IMR-90 (cell line): ENCODE data around the gene PFDN5. TPM values are rescaled to one million over a fixed set of nuclear protein-coding genes. Genes with fewer than 3 reads are reported as not detected.
A peak's percentile ranks its signal among the peaks of the same experiment; 100 is the strongest.

Experiments
- ATAC-seq: fragments of 200-7000 bp; cut with Tn5 transposase; 2 replicates; pipeline ENCODE4 v1.9.1; 2020; ENCODE audit warnings: low read depth, mild to moderate bottlenecking, moderate library complexity
- BruUV-seq: library from RNA; stranded (reverse); fragments of 400-500 nt; replicated peaks from 2 replicates; lab custom pipeline; 2021; lab: Mats Ljungman, UMichigan
- CTCF ChIA-PET: fragments of 300-600 bp; formaldehyde crosslinking; extraction: SDS; loops from one replicate; lab custom pipeline; 2021; ENCODE audit warnings: antibody characterized with exemption; lab: Yijun Ruan, JAX
- POLR2A ChIA-PET: fragments of 300-600 bp; sonication (Branson Sonifier 250); formaldehyde crosslinking; loops from one replicate; lab custom pipeline; 2022; ENCODE audit warnings: antibody characterized with exemption; ENCODE audit not compliant: unreplicated experiment; lab: Charles Lee
- DNase-seq: peaks from one replicate; pipeline ENCODE4 v3.0.0; 2013
- H2AFZ ChIP-seq: replicated peaks from 2 replicates; pipeline ENCODE3; 2013; ENCODE audit warnings: low read length, mild to moderate bottlenecking; ENCODE audit not compliant: poor library complexity
- H2AK5ac ChIP-seq: 2 replicates; pipeline ENCODE4 v1.6.1; 2013; ENCODE audit warnings: low read depth, low read length, inconsistent platforms
- H2AK9ac ChIP-seq: replicated peaks from 2 replicates; pipeline ENCODE3; 2013; ENCODE audit warnings: mild to moderate bottlenecking, low read depth, low read length, moderate library complexity; ENCODE audit not compliant: poor library complexity
- H2BK120ac ChIP-seq: 2 replicates; pipeline ENCODE4 v1.6.1; 2013; ENCODE audit warnings: low read depth, low read length, inconsistent platforms
- H2BK15ac ChIP-seq: 3 replicates; pipeline ENCODE4 v1.6.1; 2013; ENCODE audit warnings: low read depth, low read length, inconsistent platforms
- H2BK20ac ChIP-seq: 2 replicates; pipeline ENCODE4 v1.6.1; 2013; ENCODE audit warnings: low read depth, mild to moderate bottlenecking, inconsistent platforms, low read length, moderate library complexity
- H2BK5ac ChIP-seq: 2 replicates; pipeline ENCODE4 v1.6.1; 2013; ENCODE audit warnings: mild to moderate bottlenecking, low read depth, low read length, inconsistent platforms; ENCODE audit not compliant: poor library complexity, severe bottlenecking
- H3K14ac ChIP-seq: replicated peaks from 2 replicates; pipeline ENCODE4 v1.6.1; 2013; ENCODE audit warnings: low read depth, low read length, inconsistent platforms
- H3K18ac ChIP-seq: 2 replicates; pipeline ENCODE4 v1.6.1; 2013; ENCODE audit warnings: low read depth, low read length, control low read depth
- H3K23ac ChIP-seq: 2 replicates; pipeline ENCODE4 v1.6.1; 2013; ENCODE audit warnings: low read depth, low read length, inconsistent platforms
- H3K27ac ChIP-seq: 2 replicates; pipeline ENCODE4 v1.5.1; 2013; ENCODE audit warnings: mild to moderate bottlenecking, control low read depth, low read length; ENCODE audit not compliant: insufficient read depth
- H3K27me3 ChIP-seq: 2 replicates; pipeline ENCODE4 v1.6.1; 2013; ENCODE audit warnings: low read length; ENCODE audit not compliant: control insufficient read depth, insufficient read depth
- H3K36me3 ChIP-seq: 2 replicates; pipeline ENCODE4 v1.6.1; 2013; ENCODE audit warnings: low read length, mixed read lengths; ENCODE audit not compliant: control insufficient read depth, insufficient read depth
- H3K4ac ChIP-seq: 2 replicates; pipeline ENCODE4 v1.6.1; 2013; ENCODE audit warnings: low read depth, low read length, inconsistent platforms
- H3K4me1 ChIP-seq: 2 replicates; pipeline ENCODE4 v1.6.1; 2013; ENCODE audit warnings: low read length, mixed read lengths; ENCODE audit not compliant: control insufficient read depth, insufficient read depth
- H3K4me2 ChIP-seq: 2 replicates; pipeline ENCODE4 v1.6.1; 2013; ENCODE audit warnings: low read depth, mild to moderate bottlenecking, control low read depth, low read length, moderate library complexity
- H3K4me3 ChIP-seq: 2 replicates; pipeline ENCODE4 v1.5.1; 2013; ENCODE audit warnings: low read depth, mild to moderate bottlenecking, control low read depth, low read length, moderate library complexity; ENCODE audit not compliant: insufficient read depth
- H3K56ac ChIP-seq: 2 replicates; pipeline ENCODE4 v1.6.1; 2013; ENCODE audit warnings: low read length, inconsistent platforms; ENCODE audit not compliant: insufficient read depth; ENCODE audit errors: extremely low read depth
- H3K79me1 ChIP-seq, 2 experiments: 2 replicates each; pipeline ENCODE4 v1.6.1; 2013; ENCODE audit warnings: low read length in 2 of 2, inconsistent platforms in 1 of 2, low read depth in 1 of 2
- H3K9ac ChIP-seq: 2 replicates; pipeline ENCODE4 v1.6.1; 2013; ENCODE audit warnings: low read depth, low read length, control low read depth
- H3K9me1 ChIP-seq: 2 replicates; pipeline ENCODE4 v1.6.1; 2013; ENCODE audit warnings: low read length, inconsistent platforms; ENCODE audit not compliant: insufficient read depth
- H3K9me3 ChIP-seq: 2 replicates; pipeline ENCODE4 v1.6.1; 2013; ENCODE audit warnings: low read length; ENCODE audit not compliant: control insufficient read depth, insufficient read depth
- H4K20me1 ChIP-seq: 2 replicates; pipeline ENCODE4 v1.6.1; 2013; ENCODE audit warnings: low read length, inconsistent platforms; ENCODE audit not compliant: insufficient read depth
- H4K5ac ChIP-seq: 2 replicates; pipeline ENCODE4 v1.6.1; 2013; ENCODE audit warnings: mild to moderate bottlenecking, low read depth, low read length, control low read depth
- H4K8ac ChIP-seq, 2 experiments: 2 replicates each; pipeline ENCODE4 v1.6.1; 2013; ENCODE audit warnings: low read depth in 2 of 2, low read length in 2 of 2, control low read depth in 1 of 2, inconsistent platforms in 1 of 2
- H4K91ac ChIP-seq: 2 replicates; pipeline ENCODE4 v1.6.1; 2013; ENCODE audit warnings: low read depth, low read length, inconsistent platforms; ENCODE audit not compliant: insufficient read depth
- CEBPB ChIP-seq: IDR thresholded peaks from 2 replicates; pipeline ENCODE4 v1.6.1; 2012; ENCODE audit warnings: low read depth, low read length, improper control_type of control experiment
- CHD1 ChIP-seq: IDR thresholded peaks from 2 replicates; pipeline ENCODE4 v1.6.1; 2012; ENCODE audit warnings: low read depth, low read length, improper control_type of control experiment
- FOS ChIP-seq: fragments of 150-350 bp; IDR thresholded peaks from 2 replicates; pipeline ENCODE4 v1.6.1; 2016; ENCODE audit warnings: low read depth, low read length
- MAFK ChIP-seq: IDR thresholded peaks from 2 replicates; pipeline ENCODE4 v1.6.1; 2012; ENCODE audit warnings: low read depth, low read length, improper control_type of control experiment
- MXI1 ChIP-seq: IDR thresholded peaks from 2 replicates; pipeline ENCODE4 v1.6.1; 2012; ENCODE audit warnings: low read depth, mild to moderate bottlenecking, low read length, moderate library complexity, borderline replicate concordance
- NFE2L2 ChIP-seq: fragments of 150-350 bp; IDR thresholded peaks from 2 replicates; pipeline ENCODE4 v1.6.1; 2016; ENCODE audit warnings: low read depth, mild to moderate bottlenecking, low read length
- RCOR1 ChIP-seq: IDR thresholded peaks from 2 replicates; pipeline ENCODE4 v1.6.1; 2012; ENCODE audit warnings: mild to moderate bottlenecking, low read length, improper control_type of control experiment; ENCODE audit not compliant: insufficient replicate concordance
- USF2 ChIP-seq: fragments of 150-350 bp; IDR thresholded peaks from 2 replicates; pipeline ENCODE4 v1.6.1; 2017; ENCODE audit warnings: mild to moderate bottlenecking, antibody characterized with exemption, low read length, low read depth
- WGBS, 2 experiments: methylation state at CpG; one replicate each; pipeline versions ENCODE4 v1.1.5 to v1.1.7; 2013; ENCODE audit warnings: missing lambda C conversion rate in 2 of 2; ENCODE audit not compliant: insufficient read length in 1 of 2; ENCODE audit errors: extremely low coverage in 2 of 2; 5-methylcytosine and 5-hydroxymethylcytosine counted together
- dilution Hi-C: fragments of 300-500 bp; cut with HindIII; formaldehyde crosslinking; loops from one replicate; pipeline ENCODE4 v1.14.3; 2018; ENCODE audit warnings: low sequenced_read_pairs; ENCODE audit not compliant: unreplicated experiment
- in situ Hi-C: fragments of 300-500 bp; cut with MboI; formaldehyde crosslinking; loops from 3 replicates; pipeline ENCODE4 v1.14.3; 2019; ENCODE audit warnings: low sequenced_read_pairs, inconsistent platforms, mixed read lengths
- intact Hi-C: fragments of 100-400 bp; cut with micrococcal nuclease; formaldehyde crosslinking; loops from 2 replicates; pipeline ENCODE4 v1.10.0; 2022
- polyA plus RNA-seq, 3 experiments: library from polyadenylated mRNA; depleted of rRNA; stranded (reverse); fragments of >200 nt; gene quantifications; 2 replicates each; pipeline ENCODE4 v1.2.3, GENCODE V29; 2012; ENCODE audit warnings: low replicate concordance in 1 of 3
- total RNA-seq: library from RNA; depleted of rRNA; stranded (reverse); fragments of >200 nt; gene quantifications from 2 replicates; pipeline ENCODE4 v1.2.3, GENCODE V29; 2012

PFDN5 gene
- total and polyA plus RNA-seq, 2 of the 4 experiments (the other 2 are of a cell fraction): 1,011 to 1,338 TPM

- Histone ChIP-seq H3K23ac (no peak overlapping the region), H3K4ac (no peak overlapping the region), H2BK120ac (no peak overlapping the region), H3K4me2 (no peak overlapping the region), H3K27me3 (no peaks in the 10 kb centered on the region), H2BK15ac (no peak overlapping the region), H3K14ac (peak overlapping the region; percentile 31; the same call in 1 of the 2 replicates), H3K27ac (no peak overlapping the region), H2BK20ac (no peak overlapping the region), H3K4me1 (peaks cover 22% of the 10 kb centered on the region), H3K9ac (no peak overlapping the region), H3K4me3 (no peak overlapping the region), H4K20me1 (no peaks in the 10 kb centered on the region), H3K9me3 (no peaks in the 10 kb centered on the region), H3K18ac (no peak overlapping the region), H2AK9ac (peak overlapping the region; percentile 81), H2AFZ (peak overlapping the region; percentile 53), H4K8ac (peak overlapping the region in 1 of 2 experiments; percentile 57; a peak in 1 of 4 replicates), H2BK5ac (peak overlapping the region; percentile 2), H3K9me1 (peaks cover 10% of the 10 kb centered on the region; the same call in 1 of the 2 replicates), H3K56ac (no peak overlapping the region), H4K5ac (peak overlapping the region; percentile 15; the same call in 1 of the 2 replicates), H4K91ac (no peak overlapping the region), H3K79me1 (peaks cover 0 to 28% of the 10 kb centered on the region in 2 experiments; a peak in 2 of 4 replicates), H2AK5ac (peak overlapping the region; percentile 44; the same call in 1 of the 2 replicates), H3K36me3 (peaks cover 2% of the 10 kb centered on the region)
- 94% methylated on average over 2 of the region's 6 CpGs; no CpG with 5 or more reads in 1 of the 2 experiments for WGBS, 2 experiments
- dilution Hi-C loops (no loop called here), in situ Hi-C loops (loop anchor here (5.0 kb wide), 1 partner anchor 76 kb away; no protein-coding TSS in a partner anchor), intact Hi-C loops (no loop called here)
- CTCF ChIA-PET: interaction anchor here (0.7 to 1.6 kb wide), 6 partner anchors 19 to 222 kb away, joined by 3 to 5 read pairs (median 4); no protein-coding TSS in a partner anchor
- POLR2A ChIA-PET: no interaction called here
- TF ChIP-seq CEBPB (no peak), USF2 (no peak), MAFK (no peak), RCOR1 (no peak), CHD1 (no peak), MXI1 (no peak), FOS (no peak), NFE2L2 (no peak)
- no TSS peak for BruUV-seq
- ATAC-seq (no peak), DNase-seq (no peak)
Observed at GRCh38 chr12:53288322-53288721, 7.0 kb upstream of the PFDN5 start.
